ENCODE results near the gene AEN. TPM values are rescaled to one million over a fixed set of nuclear protein-coding genes. Genes with fewer than 3 reads are reported as not detected.

Gene AEN
- total RNA-seq, 4 donors from 2014 or later, result 13.3 to 29.0 (median 23.4) TPM

GRCh38 chr15:88606070-88606794 is 14.9 kb upstream of the AEN start:
- no peak for DNase-seq (ENCODE audit: extremely low spot score)
- Histone ChIP-seq H3K36me3 (no peaks in the 10 kb centered on the region), H3K27me3 (peaks cover 0 to 63% (median 38%) of the 10 kb centered on the region in 4 donors), H3K4me3 (no peak overlapping the region), H3K9me3 (no peaks in the 10 kb centered on the region), H3K27ac (replicated peaks in 1 of 4) (no peak overlapping the region), H3K4me1 (peaks cover 0 to 23% (median 18%) of the 10 kb centered on the region in 4 donors)
- intact Hi-C loops (cut with DNase I), result no loop called here
- TF ChIP-seq POLR2AphosphoS5 (IDR thresholded peaks at IDR 0.05), result no peak
- TF ChIP-seq POLR2A (IDR thresholded peaks at IDR 0.05; ENCODE audit: low read depth), result no peak
- no peak for TF ChIP-seq EP300 (IDR thresholded peaks at IDR 0.05)
- TF ChIP-seq CTCF (IDR thresholded peaks at IDR 0.05), result no peak
- WGBS, result 21% methylated on average over 23 of the region's 26 CpGs

GRCh38 chr15:88607951-88608350 is 13.2 kb upstream of the AEN start:
- 77% methylated on average over 1 of the region's 1 CpG for WGBS
- Histone ChIP-seq H3K9me3 (no peaks in the 10 kb centered on the region), H3K4me1 (peaks cover 0 to 23% (median 18%) of the 10 kb centered on the region in 4 donors), H3K36me3 (no peaks in the 10 kb centered on the region), H3K27me3 (peaks cover 0 to 78% (median 40%) of the 10 kb centered on the region in 4 donors), H3K27ac (replicated peaks in 1 of 4) (no peak overlapping the region), H3K4me3 (no peak overlapping the region)
- no peak for DNase-seq (ENCODE audit: extremely low spot score)
- TF ChIP-seq POLR2AphosphoS5 (IDR thresholded peaks at IDR 0.05) (no peak), CTCF (IDR thresholded peaks at IDR 0.05) (no peak), EP300 (IDR thresholded peaks at IDR 0.05) (no peak), POLR2A (IDR thresholded peaks at IDR 0.05; ENCODE audit: low read depth) (no peak)
- intact Hi-C loops (cut with DNase I), result no loop called here

GRCh38 chr15:88608607-88609181 is 12.4 kb upstream of the AEN start:
- TF ChIP-seq EP300 (IDR thresholded peaks at IDR 0.05), result no peak
- TF ChIP-seq POLR2AphosphoS5 (IDR thresholded peaks at IDR 0.05), result no peak
- TF ChIP-seq CTCF (IDR thresholded peaks at IDR 0.05), result no peak
- TF ChIP-seq POLR2A (IDR thresholded peaks at IDR 0.05; ENCODE audit: low read depth), result no peak
- intact Hi-C loops (cut with DNase I), result no loop called here
- Histone ChIP-seq H3K36me3 (no peaks in the 10 kb centered on the region), H3K9me3 (no peaks in the 10 kb centered on the region), H3K27me3 (peaks cover 0 to 79% (median 38%) of the 10 kb centered on the region in 4 donors), H3K4me3 (no peak overlapping the region), H3K4me1 (peaks cover 0 to 23% (median 18%) of the 10 kb centered on the region in 4 donors), H3K27ac (replicated peaks in 1 of 4) (no peak overlapping the region)
- DNase-seq (ENCODE audit: extremely low spot score), result no peak
- WGBS, result 81% methylated on average over 4 of the region's 4 CpGs

- intact Hi-C loops (cut with DNase I), result no loop called here
- Histone ChIP-seq H3K4me3 (no peak overlapping the region), H3K4me1 (peaks cover 0 to 15% (median 14%) of the 10 kb centered on the region in 4 donors), H3K36me3 (no peaks in the 10 kb centered on the region), H3K27me3 (peaks cover 0 to 71% (median 29%) of the 10 kb centered on the region in 4 donors), H3K9me3 (no peaks in the 10 kb centered on the region), H3K27ac (replicated peaks in 1 of 4) (no peak overlapping the region)
- no peak for DNase-seq (ENCODE audit: extremely low spot score)
- TF ChIP-seq POLR2AphosphoS5 (IDR thresholded peaks at IDR 0.05) (no peak), CTCF (IDR thresholded peaks at IDR 0.05) (no peak), POLR2A (IDR thresholded peaks at IDR 0.05; ENCODE audit: low read depth) (no peak), EP300 (IDR thresholded peaks at IDR 0.05) (no peak)
- WGBS, result 64% methylated on average over 4 of the region's 4 CpGs
These were observed 11.6 kb upstream of the AEN start for GRCh38 chr15:88609344-88610090.
